ENCODE measurements around the gene SLC39A11. TPM values are rescaled to one million over a fixed set of nuclear protein-coding genes. Genes with fewer than 3 reads are reported as not detected.

SLC39A11 gene
- total RNA-seq, 1 donor from 2014 or later = 13.2 TPM

DNA sequence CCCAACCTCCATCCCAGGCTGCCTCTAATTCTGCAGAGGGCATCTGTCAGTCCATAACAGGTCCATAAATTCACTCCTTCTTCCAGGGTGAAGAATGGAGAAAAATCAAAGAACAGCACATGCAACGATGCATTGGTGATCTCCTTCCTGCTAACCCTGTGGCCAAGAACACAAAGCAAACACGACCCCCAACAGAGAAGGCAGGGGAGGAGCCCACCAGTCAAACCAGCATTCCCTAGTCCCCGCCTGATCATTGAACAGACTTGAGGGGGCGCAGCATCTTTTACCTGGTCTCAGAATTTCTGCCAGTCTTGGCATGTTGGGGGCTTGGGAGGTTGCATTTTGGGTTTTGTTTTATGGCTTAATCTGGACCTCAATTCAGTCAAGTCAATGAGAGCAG is 476.0 kb downstream of the SLC39A11 start:
- Mint-ChIP-seq H3K36me3 (ENCODE audit: low read depth, unreplicated experiment) (no peaks in the 10 kb centered on the region), H3K4me3 (ENCODE audit: unreplicated experiment) (no peak overlapping the region), H3K9me3 (ENCODE audit: unreplicated experiment) (no peaks in the 10 kb centered on the region), H3K27ac (ENCODE audit: unreplicated experiment) (no peak overlapping the region), H3K4me1 (ENCODE audit: unreplicated experiment) (no peaks in the 10 kb centered on the region), H3K27me3 (ENCODE audit: unreplicated experiment) (no peaks in the 10 kb centered on the region)
- DNase-seq (ENCODE audit: low spot score) = no peak
- TF ChIP-seq, protein P1, sequence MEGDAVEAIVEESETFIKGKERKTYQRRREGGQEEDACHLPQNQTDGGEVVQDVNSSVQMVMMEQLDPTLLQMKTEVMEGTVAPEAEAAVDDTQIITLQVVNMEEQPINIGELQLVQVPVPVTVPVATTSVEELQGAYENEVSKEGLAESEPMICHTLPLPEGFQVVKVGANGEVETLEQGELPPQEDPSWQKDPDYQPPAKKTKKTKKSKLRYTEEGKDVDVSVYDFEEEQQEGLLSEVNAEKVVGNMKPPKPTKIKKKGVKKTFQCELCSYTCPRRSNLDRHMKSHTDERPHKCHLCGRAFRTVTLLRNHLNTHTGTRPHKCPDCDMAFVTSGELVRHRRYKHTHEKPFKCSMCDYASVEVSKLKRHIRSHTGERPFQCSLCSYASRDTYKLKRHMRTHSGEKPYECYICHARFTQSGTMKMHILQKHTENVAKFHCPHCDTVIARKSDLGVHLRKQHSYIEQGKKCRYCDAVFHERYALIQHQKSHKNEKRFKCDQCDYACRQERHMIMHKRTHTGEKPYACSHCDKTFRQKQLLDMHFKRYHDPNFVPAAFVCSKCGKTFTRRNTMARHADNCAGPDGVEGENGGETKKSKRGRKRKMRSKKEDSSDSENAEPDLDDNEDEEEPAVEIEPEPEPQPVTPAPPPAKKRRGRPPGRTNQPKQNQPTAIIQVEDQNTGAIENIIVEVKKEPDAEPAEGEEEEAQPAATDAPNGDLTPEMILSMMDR (IDR thresholded peaks at IDR 0.05; ENCODE audit: unreplicated experiment) = no peak

DNA sequence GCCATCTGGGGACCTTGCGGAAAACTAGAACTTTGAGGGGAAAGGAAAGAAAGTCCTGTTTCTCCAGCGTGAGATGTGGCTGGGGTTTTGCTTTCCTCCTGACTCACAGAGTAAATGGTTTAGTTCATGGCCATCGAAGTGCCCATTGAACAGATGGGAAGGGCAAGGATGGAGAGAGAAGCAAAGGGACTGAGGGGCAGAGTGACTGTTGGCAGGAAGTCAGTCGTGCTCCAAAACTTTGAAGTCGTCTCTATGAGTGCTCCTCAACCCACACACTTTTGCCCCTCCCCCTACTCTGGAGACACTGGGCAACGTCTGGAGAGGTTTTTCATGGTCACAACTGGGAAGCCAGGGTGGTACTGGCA is 476.9 kb downstream of the SLC39A11 start:
- DNase-seq (ENCODE audit: low spot score) = no peak
- Mint-ChIP-seq H3K27me3 (ENCODE audit: unreplicated experiment) (no peaks in the 10 kb centered on the region), H3K9me3 (ENCODE audit: unreplicated experiment) (no peaks in the 10 kb centered on the region), H3K4me3 (ENCODE audit: unreplicated experiment) (no peak overlapping the region), H3K4me1 (ENCODE audit: unreplicated experiment) (no peaks in the 10 kb centered on the region), H3K36me3 (ENCODE audit: low read depth, unreplicated experiment) (no peaks in the 10 kb centered on the region), H3K27ac (ENCODE audit: unreplicated experiment) (no peak overlapping the region)
- TF ChIP-seq, protein P1 (IDR thresholded peaks at IDR 0.05; ENCODE audit: unreplicated experiment) = no peak

DNA sequence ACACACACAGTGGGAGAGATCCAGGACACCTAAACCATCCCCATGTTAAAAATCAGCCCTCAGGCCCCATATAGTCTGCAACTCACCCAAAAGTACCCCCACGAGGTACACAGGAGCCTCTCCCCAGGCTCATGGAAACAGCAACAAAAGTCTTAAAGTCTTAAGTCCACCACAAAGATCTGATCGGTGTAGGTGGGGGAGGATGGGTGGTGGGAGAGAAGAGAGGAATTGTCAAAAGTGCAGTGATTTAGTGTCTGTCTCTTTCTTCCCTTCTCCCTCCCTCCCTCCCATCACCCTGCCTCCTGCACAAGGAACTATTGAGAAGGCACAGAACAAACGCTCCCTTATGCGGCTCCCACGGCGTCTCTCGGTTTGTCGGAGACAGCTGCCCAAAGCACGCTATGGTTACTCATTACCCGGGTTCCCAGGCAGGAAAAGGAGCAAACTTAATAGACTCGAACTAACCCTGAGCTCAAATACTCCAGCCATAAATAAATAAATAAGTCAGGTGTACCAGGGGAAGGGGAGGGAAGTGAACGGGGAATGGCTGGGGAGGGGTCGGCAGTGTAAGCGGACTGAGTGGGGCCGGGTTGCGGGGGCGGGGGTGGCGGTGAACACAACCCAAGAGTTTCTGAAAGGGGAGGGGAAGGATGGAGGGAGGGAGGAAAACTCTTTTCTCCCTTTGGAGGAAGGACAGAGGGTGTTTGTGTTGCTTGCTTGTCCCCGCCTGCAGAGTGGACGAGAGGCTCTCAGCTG is 477.4 kb downstream of the SLC39A11 start:
- Mint-ChIP-seq H3K4me1 (ENCODE audit: unreplicated experiment) (no peaks in the 10 kb centered on the region), H3K27ac (ENCODE audit: unreplicated experiment) (no peak overlapping the region), H3K36me3 (ENCODE audit: low read depth, unreplicated experiment) (no peaks in the 10 kb centered on the region), H3K4me3 (ENCODE audit: unreplicated experiment) (no peak overlapping the region), H3K9me3 (ENCODE audit: unreplicated experiment) (no peaks in the 10 kb centered on the region), H3K27me3 (ENCODE audit: unreplicated experiment) (no peaks in the 10 kb centered on the region)
- no peak for DNase-seq (ENCODE audit: low spot score)
- TF ChIP-seq, protein P1 (IDR thresholded peaks at IDR 0.05; ENCODE audit: unreplicated experiment) = no peak

DNA sequence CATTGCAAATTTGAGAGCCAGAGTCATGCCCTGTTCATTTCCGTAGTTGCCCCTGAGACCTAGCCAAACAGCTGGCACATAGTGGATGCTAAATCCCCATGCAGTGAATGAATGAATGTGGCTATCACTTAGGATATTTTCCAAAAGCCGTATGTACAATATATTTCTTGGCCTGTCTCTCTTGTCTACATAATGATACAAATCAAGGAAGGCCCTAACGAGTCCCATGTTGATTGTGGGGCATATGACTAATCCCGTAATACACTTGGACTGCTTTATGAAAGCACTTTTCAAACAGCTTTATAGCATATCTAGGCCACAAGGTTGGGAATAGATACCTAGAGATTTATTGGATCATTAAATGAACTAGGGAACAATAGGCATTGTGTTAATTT is 478.0 kb downstream of the SLC39A11 start:
- DNase-seq (ENCODE audit: low spot score) = no peak
- TF ChIP-seq, protein P1 (IDR thresholded peaks at IDR 0.05; ENCODE audit: unreplicated experiment) = no peak
- Mint-ChIP-seq H3K9me3 (ENCODE audit: unreplicated experiment) (no peaks in the 10 kb centered on the region), H3K27ac (ENCODE audit: unreplicated experiment) (no peak overlapping the region), H3K27me3 (ENCODE audit: unreplicated experiment) (no peaks in the 10 kb centered on the region), H3K4me3 (ENCODE audit: unreplicated experiment) (no peak overlapping the region), H3K4me1 (ENCODE audit: unreplicated experiment) (no peaks in the 10 kb centered on the region), H3K36me3 (ENCODE audit: low read depth, unreplicated experiment) (no peaks in the 10 kb centered on the region)

DNA sequence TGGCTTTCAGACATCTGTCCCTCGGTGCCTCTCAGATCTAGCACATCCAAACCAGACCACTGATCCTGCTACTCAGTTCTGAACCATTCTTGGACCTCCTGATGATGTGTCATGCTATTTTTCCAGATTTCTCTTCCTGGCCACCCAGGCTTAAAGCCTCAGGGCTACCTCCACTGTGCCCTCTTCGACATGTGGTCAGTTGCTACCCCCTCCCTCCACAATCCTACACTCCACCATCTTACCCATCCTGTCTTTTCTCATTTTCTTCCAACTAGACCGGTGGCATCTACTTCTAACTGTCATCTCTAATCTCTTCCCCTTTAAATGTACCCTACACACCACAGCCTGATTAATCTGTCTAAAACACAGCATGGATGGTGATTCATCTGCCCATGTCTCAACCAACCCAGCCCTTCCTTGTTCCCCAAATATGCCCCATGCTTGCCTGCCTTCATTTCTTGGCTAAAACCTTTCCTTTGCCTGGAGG is 478.6 kb downstream of the SLC39A11 start:
- H3K27ac Mint-ChIP-seq (ENCODE audit: unreplicated experiment) = no peak overlapping the region
- H3K4me3 Mint-ChIP-seq (ENCODE audit: unreplicated experiment) = no peak overlapping the region
- H3K36me3 Mint-ChIP-seq (ENCODE audit: low read depth, unreplicated experiment) = no peaks in the 10 kb centered on the region
- no peaks in the 10 kb centered on the region for H3K9me3 Mint-ChIP-seq (ENCODE audit: unreplicated experiment)
- no peak for DNase-seq (ENCODE audit: low spot score)
- TF ChIP-seq, protein P1 (IDR thresholded peaks at IDR 0.05; ENCODE audit: unreplicated experiment) = no peak
- H3K4me1 Mint-ChIP-seq (ENCODE audit: unreplicated experiment) = no peaks in the 10 kb centered on the region
- no peaks in the 10 kb centered on the region for H3K27me3 Mint-ChIP-seq (ENCODE audit: unreplicated experiment)
